MM.1S (cell line): ENCODE measurements around the gene COLEC11.

ENCODE experiments used
- EZH2 ChIP-seq: fragments of 300-600 bp; sonication (generic); optimal IDR thresholded peaks from 2 replicates; pipeline ENCODE3; 2017; ENCODE audit warnings: low read depth, mild to moderate bottlenecking, antibody characterized with exemption, low read length, mixed read lengths
- EZH2phosphoT487 ChIP-seq: fragments of 300-600 bp; sonication (generic); IDR thresholded peaks from 2 replicates; pipeline ENCODE4 v1.6.1; 2018; ENCODE audit warnings: antibody characterized with exemption, low read length
- TF ChIP-seq, protein P1 (sequence below): fragments of 300-600 bp; sonication (generic); IDR thresholded peaks from 2 replicates; pipeline ENCODE4 v1.5.1; 2016; ENCODE audit warnings: antibody characterized with exemption, low read length, mixed read lengths

DNA sequence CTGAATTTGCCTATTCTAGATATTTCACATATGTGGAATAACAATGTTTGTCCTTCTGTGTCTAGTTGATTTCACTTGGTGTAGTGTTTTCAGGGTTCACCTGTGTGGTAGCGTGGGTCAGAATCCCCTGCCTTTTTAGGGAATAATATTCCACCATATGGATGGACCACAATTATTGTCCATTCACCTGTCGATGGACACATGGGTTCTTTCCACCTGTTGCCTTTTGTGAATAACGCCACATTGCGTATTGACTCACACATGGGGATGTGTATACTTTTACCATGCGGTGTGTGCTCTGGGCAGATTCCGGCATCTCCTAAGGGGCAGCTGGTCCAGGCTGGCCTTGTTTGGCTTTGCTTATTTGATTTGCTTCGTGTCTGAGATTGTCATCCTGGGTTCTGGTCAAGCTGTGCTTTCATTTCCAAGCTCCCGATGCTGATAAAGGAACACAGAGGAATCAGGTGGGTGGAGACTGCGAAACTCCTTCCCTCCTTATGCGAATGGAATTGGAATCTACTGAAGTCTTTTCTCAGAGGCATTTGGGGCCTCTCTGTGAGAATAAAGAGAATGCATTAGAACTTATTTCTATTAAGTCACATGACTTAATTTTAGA lies 44.2 kb downstream of the COLEC11 start:
- TF ChIP-seq, protein P1, sequence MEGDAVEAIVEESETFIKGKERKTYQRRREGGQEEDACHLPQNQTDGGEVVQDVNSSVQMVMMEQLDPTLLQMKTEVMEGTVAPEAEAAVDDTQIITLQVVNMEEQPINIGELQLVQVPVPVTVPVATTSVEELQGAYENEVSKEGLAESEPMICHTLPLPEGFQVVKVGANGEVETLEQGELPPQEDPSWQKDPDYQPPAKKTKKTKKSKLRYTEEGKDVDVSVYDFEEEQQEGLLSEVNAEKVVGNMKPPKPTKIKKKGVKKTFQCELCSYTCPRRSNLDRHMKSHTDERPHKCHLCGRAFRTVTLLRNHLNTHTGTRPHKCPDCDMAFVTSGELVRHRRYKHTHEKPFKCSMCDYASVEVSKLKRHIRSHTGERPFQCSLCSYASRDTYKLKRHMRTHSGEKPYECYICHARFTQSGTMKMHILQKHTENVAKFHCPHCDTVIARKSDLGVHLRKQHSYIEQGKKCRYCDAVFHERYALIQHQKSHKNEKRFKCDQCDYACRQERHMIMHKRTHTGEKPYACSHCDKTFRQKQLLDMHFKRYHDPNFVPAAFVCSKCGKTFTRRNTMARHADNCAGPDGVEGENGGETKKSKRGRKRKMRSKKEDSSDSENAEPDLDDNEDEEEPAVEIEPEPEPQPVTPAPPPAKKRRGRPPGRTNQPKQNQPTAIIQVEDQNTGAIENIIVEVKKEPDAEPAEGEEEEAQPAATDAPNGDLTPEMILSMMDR: no peak
- no peak for TF ChIP-seq EZH2
- no peak for TF ChIP-seq EZH2phosphoT487
